Fibroblast of mammary gland (primary cell): ENCODE measurements around the gene PDE6D.

Experiments
- DNase-seq: peaks from one replicate; pipeline ENCODE4 v3.0.0-alpha.2; 2010; ENCODE audit warnings: low read depth
- H3K4me3 ChIP-seq: 2 replicates; pipeline ENCODE4 v1.5.1; 2011; ENCODE audit warnings: low read depth, mild to moderate bottlenecking, low read length, moderate library complexity; ENCODE audit not compliant: control insufficient read depth
- CTCF ChIP-seq: conservative IDR thresholded peaks from 2 replicates; pipeline ENCODE4 v1.5.1; 2011; ENCODE audit warnings: low read depth, low read length, inconsistent platforms; ENCODE audit not compliant: control insufficient read depth, insufficient read depth

PDE6D gene

GRCh38 chr2:231780909-231781797, at the start of gene PDE6D:
Gene PDE6D (minus strand): TSS chr2:231781282. CDS start chr2:231781114, 168 bp downstream.
- peak; percentile 99 for DNase-seq
- TF ChIP-seq CTCF = no peak
- H3K4me3 ChIP-seq = peak within 1 kb of the TSS; percentile 92

GRCh38 chr2:231821908-231822307, 40.8 kb upstream of the PDE6D start:
- DNase-seq = no peak
- TF ChIP-seq CTCF = no peak
- no peak overlapping the region for H3K4me3 ChIP-seq

GRCh38 chr2:231820786-231821303, 39.8 kb upstream of the PDE6D start:
- no peak overlapping the region for H3K4me3 ChIP-seq
- TF ChIP-seq CTCF = no peak
- peak; percentile 10 for DNase-seq

GRCh38 chr2:231819447-231820042, 38.5 kb upstream of the PDE6D start:
- no peak for DNase-seq
- no peak overlapping the region for H3K4me3 ChIP-seq
- no peak for TF ChIP-seq CTCF

- no peak for TF ChIP-seq CTCF
Observed at GRCh38 chr2:231816327-231817026, 35.4 kb upstream of the PDE6D start.

GRCh38 chr2:231810905-231811304, 29.8 kb upstream of the PDE6D start:
- no peak for TF ChIP-seq CTCF
- DNase-seq = peak; percentile 82
- H3K4me3 ChIP-seq = no peak overlapping the region

More at GRCh38 chr2:231816327-231817026, 35.4 kb upstream of the PDE6D start:
- no peak for DNase-seq
- H3K4me3 ChIP-seq = no peak overlapping the region
